ENCODE data around the gene MT3.

The MT3 gene

GRCh38 chr16:56640076-56640475 lies 50.7 kb downstream of the MT3 start:
- H3K27me3 ChIP-seq (replicated peaks; ENCODE audit: control insufficient read depth, insufficient read depth, low read length) = peaks cover 14% of the 10 kb centered on the region
- no peak overlapping the region for H3K4me3 ChIP-seq (replicated peaks; ENCODE audit: low read depth, low read length)
- no peak for DNase-seq (ENCODE audit: extremely low read depth, insufficient read length)
- no peak for TF ChIP-seq CTCF (IDR thresholded peaks at IDR 0.05; ENCODE audit: insufficient read depth, low read length, poor library complexity, severe bottlenecking)
- no peaks in the 10 kb centered on the region for H3K36me3 ChIP-seq (ENCODE audit: control insufficient read depth, insufficient read depth, low read length)

All from GM06990 (cell line).